Effector memory CD8-positive, alpha-beta T cell (primary cell): ENCODE measurements around the gene PSME4.
"Not testable (repeated sequence)": the region's sequence is repeated elsewhere in the genome, so short reads cannot be mapped to it uniquely, and the experiment has no call there.

Experiments
- ATAC-seq: fragments of 150-1000 bp; cut with Tn5 transposase; replicated peaks from 2 replicates; pipeline ENCODE4 v1.10.0; 2021; ENCODE audit warnings: mild to moderate bottlenecking, moderate library complexity
- DNase-seq, 3 experiments: peaks; one replicate each; pipeline ENCODE4 v3.0.0; 2021
- H3K27ac Mint-ChIP-seq, 2 donors: one replicate each; pipeline ENCODE4 v1.8.0; 2022; ENCODE audit warnings: mild to moderate bottlenecking in 2 of 2, mixed read lengths in 2 of 2, moderate library complexity in 2 of 2
- H3K27me3 Mint-ChIP-seq, 2 donors: one replicate each; pipeline ENCODE4 v1.8.0; 2022; ENCODE audit warnings: mixed read lengths in 2 of 2
- H3K36me3 Mint-ChIP-seq: one replicate; pipeline ENCODE4 v1.8.0; 2022; ENCODE audit warnings: mild to moderate bottlenecking, moderate library complexity, mixed read lengths; ENCODE audit not compliant: insufficient read depth
- H3K4me1 Mint-ChIP-seq, 2 donors: one replicate each; pipeline ENCODE4 v1.8.0; 2022; ENCODE audit warnings: low read depth in 2 of 2, mixed read lengths in 2 of 2
- H3K4me3 Mint-ChIP-seq, 2 donors: one replicate each; pipeline ENCODE4 v1.8.0; 2022; ENCODE audit warnings: mild to moderate bottlenecking in 2 of 2, mixed read lengths in 2 of 2, moderate library complexity in 2 of 2
- H3K9me3 Mint-ChIP-seq, 2 donors: one replicate each; pipeline ENCODE4 v1.8.0; 2022; ENCODE audit warnings: mixed read lengths in 2 of 2

The PSME4 gene

GRCh38 chr2:53949457-53949856, 21.3 kb downstream of the PSME4 start:
- ATAC-seq (peak; percentile 40), DNase-seq (no peak)
- Mint-ChIP-seq H3K4me1 (peaks cover 19 to 48% of the 10 kb centered on the region in 2 donors), H3K9me3 (no peaks in the 10 kb centered on the region), H3K4me3 (no peak overlapping the region), H3K27me3 (no peaks in the 10 kb centered on the region), H3K36me3 (peaks cover 38% of the 10 kb centered on the region), H3K27ac (peak overlapping the region; percentile 29 to 53)

- Mint-ChIP-seq H3K4me3 (no peak overlapping the region), H3K27me3 (no peaks in the 10 kb centered on the region), H3K9me3 (no peaks in the 10 kb centered on the region), H3K4me1 (peaks cover 15 to 41% of the 10 kb centered on the region in 2 donors), H3K36me3 (peaks cover 37% of the 10 kb centered on the region), H3K27ac (peak overlapping the region in 1 of 2 donors; percentile 0)
- DNase-seq (no peak), ATAC-seq (no peak)
These were observed 25.3 kb downstream of the PSME4 start for GRCh38 chr2:53945538-53945937.

- peaks cover 11 to 36% of the 10 kb centered on the region in 2 donors for H3K4me1 Mint-ChIP-seq
These were observed 26.3 kb downstream of the PSME4 start for GRCh38 chr2:53944542-53944941.

GRCh38 chr2:53942280-53942679, 28.5 kb downstream of the PSME4 start:
- H3K4me1 Mint-ChIP-seq = peaks cover 7 to 25% of the 10 kb centered on the region in 2 donors
- DNase-seq (no peak), ATAC-seq (no peak)
- no peaks in the 10 kb centered on the region for H3K9me3 Mint-ChIP-seq
- no peaks in the 10 kb centered on the region for H3K27me3 Mint-ChIP-seq
- no peak overlapping the region for H3K27ac Mint-ChIP-seq
- H3K4me3 Mint-ChIP-seq = no peak overlapping the region
- peaks cover 33% of the 10 kb centered on the region for H3K36me3 Mint-ChIP-seq

More at GRCh38 chr2:53944542-53944941, 26.3 kb downstream of the PSME4 start:
- H3K27ac Mint-ChIP-seq = no peak overlapping the region
- DNase-seq (no peak), ATAC-seq (no peak)
- H3K36me3 Mint-ChIP-seq = peaks cover 37% of the 10 kb centered on the region
- no peak overlapping the region for H3K4me3 Mint-ChIP-seq
- H3K27me3 Mint-ChIP-seq = no peaks in the 10 kb centered on the region
- H3K9me3 Mint-ChIP-seq = no peaks in the 10 kb centered on the region

- Mint-ChIP-seq H3K27ac (no peak overlapping the region), H3K36me3 (peaks cover 33% of the 10 kb centered on the region), H3K4me1 (peaks cover 6 to 25% of the 10 kb centered on the region in 2 donors), H3K27me3 (no peaks in the 10 kb centered on the region), H3K4me3 (no peak overlapping the region), H3K9me3 (no peaks in the 10 kb centered on the region)
- ATAC-seq = no peak
- no peak for DNase-seq
These were observed 29.0 kb downstream of the PSME4 start for GRCh38 chr2:53941749-53942148.

GRCh38 chr2:53939656-53940055, 31.1 kb downstream of the PSME4 start:
- ATAC-seq (no peak), DNase-seq (no peak)
- Mint-ChIP-seq H3K4me3 (no peak overlapping the region), H3K4me1 (peaks cover 4 to 16% of the 10 kb centered on the region in 2 donors), H3K9me3 (no peaks in the 10 kb centered on the region), H3K27ac (no peak overlapping the region), H3K27me3 (no peaks in the 10 kb centered on the region), H3K36me3 (peaks cover 39% of the 10 kb centered on the region)

- DNase-seq (no peak), ATAC-seq (no peak)
- H3K4me1 Mint-ChIP-seq = peaks cover 4 to 16% of the 10 kb centered on the region in 2 donors
- no peak overlapping the region for H3K4me3 Mint-ChIP-seq
- no peaks in the 10 kb centered on the region for H3K9me3 Mint-ChIP-seq
- H3K27ac Mint-ChIP-seq = no peak overlapping the region
- no peaks in the 10 kb centered on the region for H3K27me3 Mint-ChIP-seq
- peaks cover 40% of the 10 kb centered on the region for H3K36me3 Mint-ChIP-seq
These were observed 31.9 kb downstream of the PSME4 start for GRCh38 chr2:53938904-53939303.

GRCh38 chr2:53933329-53933728, 37.5 kb downstream of the PSME4 start:
- Mint-ChIP-seq H3K4me1 (peaks cover 0 to 8% of the 10 kb centered on the region in 2 donors), H3K36me3 (peaks cover 80% of the 10 kb centered on the region), H3K27me3 (no peaks in the 10 kb centered on the region), H3K9me3 (no peaks in the 10 kb centered on the region), H3K27ac (peak overlapping the region in 1 of 2 donors; percentile 17), H3K4me3 (no peak overlapping the region)
- ATAC-seq = no peak
- no peak for DNase-seq

GRCh38 chr2:53926321-53926720, 44.5 kb downstream of the PSME4 start:
- not testable (repeated sequence) for DNase-seq, H3K4me3 Mint-ChIP-seq, H3K9me3 Mint-ChIP-seq, ATAC-seq, H3K27me3 Mint-ChIP-seq, H3K4me1 Mint-ChIP-seq
- H3K27ac Mint-ChIP-seq = peak overlapping the region in 1 of 2 donors; percentile 69
- H3K36me3 Mint-ChIP-seq = peaks cover 74% of the 10 kb centered on the region

- Mint-ChIP-seq H3K4me3 (no peak overlapping the region), H3K36me3 (peaks cover 57% of the 10 kb centered on the region), H3K27me3 (no peaks in the 10 kb centered on the region), H3K27ac (peak overlapping the region in 1 of 2 donors; percentile 68), H3K4me1 (peaks cover 10 to 18% of the 10 kb centered on the region in 2 donors), H3K9me3 (no peaks in the 10 kb centered on the region)
- peak; percentile 85 for ATAC-seq
- peak in 1 of 3 experiments; percentile 1 for DNase-seq
These were observed 57.1 kb downstream of the PSME4 start for GRCh38 chr2:53913721-53914120.

GRCh38 chr2:53911434-53912189, 59.2 kb downstream of the PSME4 start:
- H3K36me3 Mint-ChIP-seq = peaks cover 57% of the 10 kb centered on the region
- ATAC-seq = no peak
- DNase-seq = no peak
- H3K4me1 Mint-ChIP-seq = peaks cover 12 to 18% of the 10 kb centered on the region in 2 donors
- no peak overlapping the region for H3K27ac Mint-ChIP-seq
- H3K27me3 Mint-ChIP-seq = no peaks in the 10 kb centered on the region
- H3K9me3 Mint-ChIP-seq = no peaks in the 10 kb centered on the region
- H3K4me3 Mint-ChIP-seq = no peak overlapping the region

- Mint-ChIP-seq H3K4me3 (no peak overlapping the region), H3K27ac (peak overlapping the region in 1 of 2 donors; percentile 11), H3K36me3 (peaks cover 66% of the 10 kb centered on the region), H3K4me1 (peaks cover 4 to 12% of the 10 kb centered on the region in 2 donors), H3K27me3 (no peaks in the 10 kb centered on the region), H3K9me3 (no peaks in the 10 kb centered on the region)
- ATAC-seq = no peak
- no peak for DNase-seq
These were observed 63.2 kb downstream of the PSME4 start for GRCh38 chr2:53907582-53907981.

GRCh38 chr2:53905396-53905795, 65.4 kb downstream of the PSME4 start:
- ATAC-seq (no peak), DNase-seq (no peak)
- Mint-ChIP-seq H3K36me3 (peaks cover 64% of the 10 kb centered on the region), H3K27me3 (no peaks in the 10 kb centered on the region), H3K27ac (no peak overlapping the region), H3K4me3 (no peak overlapping the region), H3K9me3 (no peaks in the 10 kb centered on the region), H3K4me1 (peaks cover 1 to 8% of the 10 kb centered on the region in 2 donors)

GRCh38 chr2:53903011-53903410, 67.8 kb downstream of the PSME4 start:
- Mint-ChIP-seq H3K4me1 (peaks cover 1 to 8% of the 10 kb centered on the region in 2 donors), H3K9me3 (no peaks in the 10 kb centered on the region), H3K4me3 (no peak overlapping the region), H3K27me3 (no peaks in the 10 kb centered on the region), H3K27ac (peak overlapping the region in 1 of 2 donors; percentile 27), H3K36me3 (peaks cover 70% of the 10 kb centered on the region)
- ATAC-seq (no peak), DNase-seq (no peak)
